Neural cell (in vitro differentiated cells): ENCODE data around the gene IQGAP1. TPM values are rescaled to one million over a fixed set of nuclear protein-coding genes. Genes with fewer than 3 reads are reported as not detected.

Source experiments
- H2AFZ ChIP-seq: fragments of 200-600, 300-800 bp; sonication (generic), shearing (Covaris generic); 2 replicates; pipeline ENCODE4 v1.6.0; 2014; ENCODE audit warnings: low read depth, mild to moderate bottlenecking, antibody characterized with exemption, low read length, moderate library complexity
- H3F3A ChIP-seq: fragments of 200-600 bp; shearing (Covaris generic); 2 replicates; pipeline ENCODE4 v1.6.1; 2016; ENCODE audit warnings: mild to moderate bottlenecking, moderate library complexity, mixed read lengths, antibody characterized with exemption, low read length; ENCODE audit not compliant: insufficient read depth, poor library complexity, severe bottlenecking
- H3K27ac ChIP-seq: fragments of 200-600, 300-800 bp; sonication (generic), shearing (Covaris generic); 2 replicates; pipeline ENCODE4 v1.5.1; 2014; ENCODE audit warnings: mild to moderate bottlenecking, low read length, moderate library complexity
- H3K27me3 ChIP-seq: fragments of 300-800, 200-600 bp; sonication (generic), shearing (Covaris generic); 2 replicates; pipeline ENCODE4 v1.6.0; 2014; ENCODE audit warnings: mild to moderate bottlenecking, low read depth, low read length, moderate library complexity; ENCODE audit not compliant: insufficient read depth
- H3K36me3 ChIP-seq: fragments of 300-800, 200-600 bp; sonication (generic), shearing (Covaris generic); 2 replicates; pipeline ENCODE4 v1.5.1; 2014; ENCODE audit warnings: mild to moderate bottlenecking, antibody characterized with exemption, low read length, moderate library complexity; ENCODE audit not compliant: insufficient read depth
- H3K4me2 ChIP-seq: fragments of 300-800, 200-600 bp; sonication (generic), shearing (Covaris generic); 2 replicates; pipeline ENCODE4 v1.6.0; 2014; ENCODE audit warnings: mild to moderate bottlenecking, low read length
- H3K4me3 ChIP-seq: fragments of 300-800, 200-600 bp; sonication (generic), shearing (Covaris generic); 2 replicates; pipeline ENCODE4 v1.5.1; 2014; ENCODE audit warnings: mild to moderate bottlenecking, low read length, moderate library complexity
- H3K79me2 ChIP-seq: fragments of 200-600 bp; shearing (Covaris generic); replicated peaks from 2 replicates; pipeline ENCODE4 v1.6.0; 2014; ENCODE audit warnings: mild to moderate bottlenecking, low read length, moderate library complexity; ENCODE audit not compliant: insufficient read depth
- H3K9ac ChIP-seq: fragments of 300-800, 200-600 bp; sonication (generic), shearing (Covaris generic); 2 replicates; pipeline ENCODE4 v1.6.1; 2016; ENCODE audit warnings: mild to moderate bottlenecking, low read length, mixed read lengths
- H3K9me2 ChIP-seq: fragments of 200-600 bp; shearing (Covaris generic); 2 replicates; pipeline ENCODE4 v1.6.1; 2016; ENCODE audit warnings: mild to moderate bottlenecking, low read length, mixed read lengths; ENCODE audit not compliant: insufficient read depth
- H3K9me3 ChIP-seq: fragments of 200-600, 300-800 bp; sonication (generic), shearing (Covaris generic); 2 replicates; pipeline ENCODE4 v1.6.1; 2016; ENCODE audit warnings: mild to moderate bottlenecking, mixed run types, low read length, moderate library complexity, mixed read lengths
- H4K20me1 ChIP-seq: fragments of 200-600 bp; shearing (Covaris generic); 2 replicates; pipeline ENCODE4 v1.6.1; 2016; ENCODE audit warnings: mild to moderate bottlenecking, mixed run types; ENCODE audit not compliant: insufficient read depth
- CTCF ChIP-seq: fragments of 450-650 bp; IDR thresholded peaks from 2 replicates; pipeline ENCODE4 v1.5.1; 2014; ENCODE audit warnings: antibody characterized with exemption, mild to moderate bottlenecking, moderate library complexity; ENCODE audit not compliant: poor library complexity, severe bottlenecking
- EP300 ChIP-seq: fragments of 450-650 bp; conservative IDR thresholded peaks from 2 replicates; pipeline ENCODE4 v1.6.1; 2014; ENCODE audit warnings: antibody characterized with exemption, mild to moderate bottlenecking, moderate library complexity; ENCODE audit not compliant: poor library complexity, severe bottlenecking
- EZH2 ChIP-seq: fragments of 200-600, 300-800 bp; shearing (Covaris generic), sonication (generic); IDR thresholded peaks from 2 replicates; pipeline ENCODE4 v1.6.1; 2014; ENCODE audit warnings: antibody characterized with exemption, low read length, borderline replicate concordance, mild to moderate bottlenecking; ENCODE audit not compliant: insufficient read depth, poor library complexity, severe bottlenecking
- MXI1 ChIP-seq: fragments of 450-650 bp; conservative IDR thresholded peaks from 2 replicates; pipeline ENCODE4 v1.6.1; 2014; ENCODE audit warnings: antibody characterized with exemption, mild to moderate bottlenecking; ENCODE audit not compliant: poor library complexity, severe bottlenecking
- POLR2AphosphoS5 ChIP-seq: IDR thresholded peaks from 2 replicates; pipeline ENCODE4 v1.6.1; 2012
- RAD21 ChIP-seq: fragments of 450-650 bp; conservative IDR thresholded peaks from 2 replicates; pipeline ENCODE4 v1.6.1; 2014; ENCODE audit warnings: antibody characterized with exemption, mild to moderate bottlenecking, moderate library complexity
- REST ChIP-seq: IDR thresholded peaks from 2 replicates; pipeline ENCODE4 v1.6.1; 2012; ENCODE audit warnings: borderline replicate concordance
- SMC3 ChIP-seq: fragments of 450-650 bp; conservative IDR thresholded peaks from 2 replicates; pipeline ENCODE4 v1.6.1; 2014; ENCODE audit warnings: antibody characterized with exemption, mild to moderate bottlenecking, moderate library complexity; ENCODE audit not compliant: poor library complexity
- TAF1 ChIP-seq: IDR thresholded peaks from 2 replicates; pipeline ENCODE4 v1.6.1; 2012; ENCODE audit warnings: low read depth
- polyA plus RNA-seq: library from polyadenylated mRNA; depleted of rRNA; stranded (reverse); fragments of >200 nt; gene quantifications from 2 replicates; pipeline ENCODE4 v1.2.3, GENCODE V29; 2014

IQGAP1 gene
- polyA plus RNA-seq, 1 donor from 2014 or later = 16.6 TPM

- Histone ChIP-seq H4K20me1 (no peaks in the 10 kb centered on the region), H3K9ac (no peak overlapping the region), H3K9me2 (no peaks in the 10 kb centered on the region), H3K27ac (no peak overlapping the region), H3K4me2 (no peak overlapping the region), H3F3A (no peaks in the 10 kb centered on the region), H3K4me3 (no peak overlapping the region), H2AFZ (no peak overlapping the region), H3K36me3 (no peaks in the 10 kb centered on the region), H3K79me2 (no peaks in the 10 kb centered on the region), H3K27me3 (no peaks in the 10 kb centered on the region), H3K9me3 (no peaks in the 10 kb centered on the region)
- TF ChIP-seq RAD21 = no peak
- no peak for TF ChIP-seq SMC3
- no peak for TF ChIP-seq EZH2
- no peak for TF ChIP-seq POLR2AphosphoS5
- no peak for TF ChIP-seq TAF1
- TF ChIP-seq EP300 = no peak
- TF ChIP-seq REST = no peak
- TF ChIP-seq CTCF = no peak
- no peak for TF ChIP-seq MXI1
Observed at GRCh38 chr15:90358124-90359033, 29.7 kb upstream of the IQGAP1 start.

GRCh38 chr15:90360746-90361145 lies 27.3 kb upstream of the IQGAP1 start:
- no peaks in the 10 kb centered on the region for H4K20me1 ChIP-seq
- H3K27me3 ChIP-seq = no peaks in the 10 kb centered on the region
- no peaks in the 10 kb centered on the region for H3F3A ChIP-seq
- no peaks in the 10 kb centered on the region for H3K36me3 ChIP-seq
- no peak overlapping the region for H3K4me2 ChIP-seq
- no peak overlapping the region for H3K27ac ChIP-seq
- H3K9me2 ChIP-seq = no peaks in the 10 kb centered on the region
- no peak overlapping the region for H3K9ac ChIP-seq
- H2AFZ ChIP-seq = no peak overlapping the region
- H3K4me3 ChIP-seq = no peak overlapping the region
- TF ChIP-seq REST = no peak
- no peak for TF ChIP-seq TAF1
- TF ChIP-seq MXI1 = no peak
- no peak for TF ChIP-seq SMC3
- H3K9me3 ChIP-seq = no peaks in the 10 kb centered on the region
- H3K79me2 ChIP-seq = no peaks in the 10 kb centered on the region
